Dendritic cell treated with granulocyte-macrophage colony-stimulating factor and Interleukin-4, amounts not matched to agents 40 ng/mL and 50 ng/mL, for 4 days (primary cell): ENCODE measurements around the gene FBXW4.
"Not testable (repeated sequence)": the region's sequence is repeated elsewhere in the genome, so short reads cannot be mapped to it uniquely, and the experiment has no call there.

Source experiments
- H3K27ac Mint-ChIP-seq: one replicate; pipeline ENCODE4 v1.8.0; 2022; ENCODE audit warnings: mild to moderate bottlenecking, mixed read lengths
- H3K27me3 Mint-ChIP-seq: one replicate; pipeline ENCODE4 v1.8.0; 2022; ENCODE audit warnings: mild to moderate bottlenecking, mixed read lengths
- H3K36me3 Mint-ChIP-seq: one replicate; pipeline ENCODE4 v1.8.0; 2022; ENCODE audit warnings: low read depth, mixed read lengths
- H3K4me1 Mint-ChIP-seq: one replicate; pipeline ENCODE4 v1.8.0; 2022; ENCODE audit warnings: low read depth, mixed read lengths
- H3K4me3 Mint-ChIP-seq: one replicate; pipeline ENCODE4 v1.8.0; 2022; ENCODE audit warnings: mild to moderate bottlenecking, moderate library complexity, mixed read lengths
- H3K9me3 Mint-ChIP-seq: one replicate; pipeline ENCODE4 v1.8.0; 2022; ENCODE audit warnings: mixed read lengths
- intact Hi-C: fragments of 100-400 bp; cut with micrococcal nuclease; formaldehyde crosslinking; loops from one replicate; pipeline ENCODE4 v1.15.0; 2022

FBXW4 gene

DNA sequence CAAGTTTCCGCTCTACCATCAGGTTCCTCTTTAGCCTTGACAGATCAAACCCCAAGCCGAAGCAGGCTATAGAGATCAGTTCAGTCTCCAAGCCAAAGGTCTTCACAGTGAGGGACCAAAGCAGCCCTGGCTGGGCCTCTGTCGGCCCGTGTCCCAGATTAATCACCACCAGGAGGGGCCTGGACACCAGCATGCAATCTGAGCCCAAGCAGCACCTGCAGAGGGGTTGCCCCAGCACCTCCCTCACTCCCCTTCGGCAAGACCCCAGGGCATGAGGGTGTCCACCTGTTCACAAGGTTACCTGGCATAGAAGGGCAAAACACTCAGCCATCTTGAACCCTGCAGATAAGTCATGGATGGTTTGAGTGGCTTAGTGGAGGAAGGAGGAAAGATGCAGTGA is 36.0 kb downstream of the FBXW4 start:
- peaks cover 88% of the 10 kb centered on the region for H3K36me3 Mint-ChIP-seq

GRCh38 chr10:101656890-101657289 is 38.1 kb downstream of the FBXW4 start:
- H3K4me1 Mint-ChIP-seq = no peaks in the 10 kb centered on the region

More for the DNA sequence above, 36.0 kb downstream of the FBXW4 start:
- intact Hi-C loops = no loop called here
- Mint-ChIP-seq H3K4me3 (no peak overlapping the region), H3K9me3 (no peaks in the 10 kb centered on the region), H3K27me3 (no peaks in the 10 kb centered on the region), H3K4me1 (no peaks in the 10 kb centered on the region), H3K27ac (no peak overlapping the region)

DNA sequence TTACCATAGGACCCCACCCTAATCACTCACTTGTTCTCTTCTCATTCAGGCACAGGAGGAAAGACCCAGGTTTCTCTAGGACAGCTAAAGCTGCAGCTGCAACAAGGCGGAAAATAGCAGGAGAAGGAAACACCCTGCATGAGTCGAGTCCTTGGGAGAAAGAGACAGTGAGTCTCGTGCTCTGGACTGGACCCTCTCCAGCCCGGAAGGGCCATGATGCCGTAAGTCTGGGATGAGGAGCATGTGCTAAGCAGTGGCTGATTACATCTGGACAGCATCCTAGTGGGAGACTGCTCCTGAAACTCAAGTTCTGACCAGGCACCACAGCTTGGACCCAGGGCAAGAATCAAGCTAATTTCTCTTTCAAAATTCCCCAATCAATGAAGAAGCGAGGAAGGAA is 39.4 kb downstream of the FBXW4 start:
- Mint-ChIP-seq H3K4me1 (no peaks in the 10 kb centered on the region), H3K27me3 (no peaks in the 10 kb centered on the region), H3K27ac (no peak overlapping the region), H3K4me3 (no peak overlapping the region), H3K9me3 (no peaks in the 10 kb centered on the region), H3K36me3 (peaks cover 58% of the 10 kb centered on the region)
- intact Hi-C loops = no loop called here

More at GRCh38 chr10:101656890-101657289, 38.1 kb downstream of the FBXW4 start:
- Mint-ChIP-seq H3K27me3 (no peaks in the 10 kb centered on the region), H3K27ac (no peak overlapping the region), H3K4me3 (no peak overlapping the region), H3K36me3 (peaks cover 68% of the 10 kb centered on the region), H3K9me3 (no peaks in the 10 kb centered on the region)
- intact Hi-C loops = no loop called here

- Mint-ChIP-seq H3K27me3 (no peaks in the 10 kb centered on the region), H3K36me3 (peaks cover 55% of the 10 kb centered on the region), H3K27ac (no peak overlapping the region), H3K9me3 (no peaks in the 10 kb centered on the region), H3K4me3 (no peak overlapping the region), H3K4me1 (no peaks in the 10 kb centered on the region)
- intact Hi-C loops = no loop called here
These were observed 41.4 kb downstream of the FBXW4 start for GRCh38 chr10:101653536-101653935.

DNA sequence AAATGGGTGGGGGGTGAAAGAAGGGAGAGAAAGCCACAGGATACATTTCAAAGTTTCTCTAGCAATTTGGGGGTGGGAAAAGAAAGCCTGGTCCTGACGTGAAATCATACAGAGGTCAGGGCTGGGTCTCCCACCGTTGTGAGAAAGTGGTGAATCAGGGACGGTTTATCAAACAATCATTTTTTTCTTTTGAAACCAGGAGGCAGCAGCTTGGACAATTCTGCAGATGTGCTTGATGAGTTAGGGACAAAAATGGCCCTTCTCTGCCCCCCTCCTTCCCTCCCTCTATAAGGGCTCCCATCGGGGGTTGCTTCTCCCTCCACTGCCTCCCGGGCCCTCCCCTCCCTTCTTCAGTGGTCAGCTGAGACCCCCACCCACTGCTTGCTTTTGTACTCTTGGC is 43.6 kb downstream of the FBXW4 start:
- Mint-ChIP-seq H3K36me3 (peaks cover 53% of the 10 kb centered on the region), H3K4me1 (no peaks in the 10 kb centered on the region), H3K4me3 (no peak overlapping the region), H3K9me3 (no peaks in the 10 kb centered on the region), H3K27me3 (no peaks in the 10 kb centered on the region), H3K27ac (no peak overlapping the region)
- intact Hi-C loops = no loop called here

- Mint-ChIP-seq H3K4me1 (no peaks in the 10 kb centered on the region), H3K9me3 (no peaks in the 10 kb centered on the region), H3K27ac (no peak overlapping the region), H3K4me3 (no peak overlapping the region), H3K36me3 (peaks cover 51% of the 10 kb centered on the region), H3K27me3 (no peaks in the 10 kb centered on the region)
- intact Hi-C loops = no loop called here
These were observed 44.1 kb downstream of the FBXW4 start for GRCh38 chr10:101650863-101651262.

GRCh38 chr10:101649525-101650085 is 45.4 kb downstream of the FBXW4 start:
- Mint-ChIP-seq H3K4me3 (no peak overlapping the region), H3K9me3 (no peaks in the 10 kb centered on the region), H3K36me3 (peaks cover 52% of the 10 kb centered on the region), H3K27me3 (no peaks in the 10 kb centered on the region), H3K27ac (no peak overlapping the region), H3K4me1 (no peaks in the 10 kb centered on the region)
- intact Hi-C loops = no loop called here

GRCh38 chr10:101647255-101647654 is 47.7 kb downstream of the FBXW4 start:
- no peak overlapping the region for H3K4me3 Mint-ChIP-seq

GRCh38 chr10:101646364-101646763 is 48.6 kb downstream of the FBXW4 start:
- H3K4me1 Mint-ChIP-seq = no peaks in the 10 kb centered on the region
- H3K27me3 Mint-ChIP-seq = no peaks in the 10 kb centered on the region
- peaks cover 62% of the 10 kb centered on the region for H3K36me3 Mint-ChIP-seq
- no peak overlapping the region for H3K27ac Mint-ChIP-seq
- intact Hi-C loops = no loop called here
- H3K4me3 Mint-ChIP-seq = no peak overlapping the region
- H3K9me3 Mint-ChIP-seq = no peaks in the 10 kb centered on the region

More at GRCh38 chr10:101647255-101647654, 47.7 kb downstream of the FBXW4 start:
- Mint-ChIP-seq H3K27ac (no peak overlapping the region), H3K4me1 (no peaks in the 10 kb centered on the region), H3K9me3 (no peaks in the 10 kb centered on the region), H3K36me3 (peaks cover 59% of the 10 kb centered on the region), H3K27me3 (no peaks in the 10 kb centered on the region)
- intact Hi-C loops = no loop called here

DNA sequence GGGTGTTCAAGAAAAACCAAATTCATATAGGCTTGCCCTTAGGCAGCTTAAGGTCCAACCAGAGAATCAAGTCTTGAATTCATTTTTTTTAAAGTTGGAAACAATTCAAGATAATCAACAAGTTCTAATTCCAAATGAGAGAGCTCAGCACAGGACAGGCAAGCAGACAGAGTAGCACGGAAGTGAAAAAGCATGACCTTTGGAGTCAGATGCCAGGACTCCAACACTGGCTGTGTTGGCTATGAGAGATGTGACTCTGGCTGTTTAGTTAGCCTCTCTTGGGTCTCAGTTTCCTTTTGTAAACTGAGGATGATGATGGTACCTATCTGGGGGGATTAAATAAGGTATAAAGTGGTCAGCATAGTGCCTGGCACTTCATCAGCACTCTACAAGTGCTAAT is 49.3 kb downstream of the FBXW4 start:
- Mint-ChIP-seq H3K4me1 (no peaks in the 10 kb centered on the region), H3K27me3 (no peaks in the 10 kb centered on the region), H3K4me3 (no peak overlapping the region), H3K27ac (no peak overlapping the region), H3K36me3 (peaks cover 66% of the 10 kb centered on the region), H3K9me3 (no peaks in the 10 kb centered on the region)
- intact Hi-C loops = no loop called here

DNA sequence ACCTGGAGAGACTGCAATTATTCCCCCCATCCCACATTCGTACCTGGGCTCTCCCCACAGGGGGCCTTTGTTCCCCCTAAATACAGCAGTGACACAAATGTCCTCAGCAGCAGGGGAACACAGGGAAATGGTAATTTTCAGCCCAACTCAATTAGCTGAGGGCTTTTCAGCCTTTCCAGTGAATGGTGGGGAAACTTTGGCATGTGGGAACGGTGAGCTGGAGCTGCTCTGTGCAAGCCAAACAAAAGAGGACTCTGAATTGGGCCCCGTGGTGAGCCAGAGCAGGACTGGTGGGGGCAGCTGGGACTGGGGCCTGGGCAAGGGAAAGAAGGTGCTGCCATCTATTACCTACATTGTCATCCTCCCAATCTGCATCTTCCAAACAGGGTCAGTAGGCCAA is 51.0 kb downstream of the FBXW4 start:
- H3K9me3 Mint-ChIP-seq = no peaks in the 10 kb centered on the region
- peaks cover 67% of the 10 kb centered on the region for H3K36me3 Mint-ChIP-seq
- no peak overlapping the region for H3K4me3 Mint-ChIP-seq
- intact Hi-C loops = no loop called here
- H3K27me3 Mint-ChIP-seq = no peaks in the 10 kb centered on the region
- H3K4me1 Mint-ChIP-seq = no peaks in the 10 kb centered on the region
- no peak overlapping the region for H3K27ac Mint-ChIP-seq

GRCh38 chr10:101643546-101643945 is 51.4 kb downstream of the FBXW4 start:
- Mint-ChIP-seq H3K4me1 (no peaks in the 10 kb centered on the region), H3K27ac (no peak overlapping the region), H3K4me3 (no peak overlapping the region), H3K27me3 (no peaks in the 10 kb centered on the region), H3K9me3 (no peaks in the 10 kb centered on the region), H3K36me3 (peaks cover 66% of the 10 kb centered on the region)
- intact Hi-C loops = no loop called here

DNA sequence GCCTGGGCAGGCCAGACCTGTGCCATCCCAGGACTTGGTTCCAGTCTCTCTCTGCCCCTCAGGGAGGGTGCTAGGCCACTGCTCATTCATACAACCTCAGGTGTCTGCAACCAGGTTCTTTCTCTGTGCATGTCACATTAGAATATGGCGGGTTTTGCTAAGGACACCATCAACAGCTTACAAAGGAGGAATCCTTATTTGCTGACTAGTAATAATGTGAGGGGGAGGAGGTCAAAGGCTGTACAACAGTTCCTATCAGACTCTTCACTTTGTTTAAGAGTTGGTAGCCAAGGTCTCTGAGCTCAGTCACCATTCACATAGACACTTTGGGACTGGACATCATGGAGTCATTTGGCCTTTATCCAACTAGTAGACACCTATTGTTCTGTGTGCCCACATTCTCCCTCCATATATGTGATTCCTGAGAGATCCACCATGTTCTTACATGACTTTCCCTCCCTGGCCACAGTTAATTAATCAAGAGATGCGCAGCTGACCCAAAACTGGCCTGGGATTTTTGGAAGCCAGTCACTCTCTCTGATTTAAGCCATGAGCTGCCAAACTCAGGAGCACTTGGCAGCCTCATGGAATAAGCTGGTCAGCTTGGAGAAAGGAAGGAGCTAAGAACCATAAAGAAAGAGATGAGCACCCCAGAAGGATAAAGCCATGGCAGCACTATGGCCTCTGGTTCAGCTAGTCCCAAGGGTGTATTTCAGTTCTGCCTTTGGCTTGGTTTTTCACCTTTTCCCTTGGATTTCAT is 55.6 kb downstream of the FBXW4 start:
- H3K4me1 Mint-ChIP-seq = no peaks in the 10 kb centered on the region
- no peaks in the 10 kb centered on the region for H3K9me3 Mint-ChIP-seq
- no peak overlapping the region for H3K27ac Mint-ChIP-seq
- intact Hi-C loops = no loop called here
- H3K4me3 Mint-ChIP-seq = no peak overlapping the region
- peaks cover 63% of the 10 kb centered on the region for H3K36me3 Mint-ChIP-seq
- H3K27me3 Mint-ChIP-seq = no peaks in the 10 kb centered on the region

GRCh38 chr10:101633510-101633909 is 61.5 kb downstream of the FBXW4 start:
- H3K9me3 Mint-ChIP-seq, H3K27ac Mint-ChIP-seq, H3K4me1 Mint-ChIP-seq, intact Hi-C loops, H3K4me3 Mint-ChIP-seq, H3K27me3 Mint-ChIP-seq: not testable (repeated sequence)
- H3K36me3 Mint-ChIP-seq = peaks cover 46% of the 10 kb centered on the region
